Astrocyte of the hippocampus (primary cell): ENCODE results near the gene ZDHHC8.

Source experiments
- DNase-seq: peaks from one replicate; pipeline ENCODE4 v3.0.0; 2011; ENCODE audit warnings: low read depth, low spot score

Gene ZDHHC8

DNA sequence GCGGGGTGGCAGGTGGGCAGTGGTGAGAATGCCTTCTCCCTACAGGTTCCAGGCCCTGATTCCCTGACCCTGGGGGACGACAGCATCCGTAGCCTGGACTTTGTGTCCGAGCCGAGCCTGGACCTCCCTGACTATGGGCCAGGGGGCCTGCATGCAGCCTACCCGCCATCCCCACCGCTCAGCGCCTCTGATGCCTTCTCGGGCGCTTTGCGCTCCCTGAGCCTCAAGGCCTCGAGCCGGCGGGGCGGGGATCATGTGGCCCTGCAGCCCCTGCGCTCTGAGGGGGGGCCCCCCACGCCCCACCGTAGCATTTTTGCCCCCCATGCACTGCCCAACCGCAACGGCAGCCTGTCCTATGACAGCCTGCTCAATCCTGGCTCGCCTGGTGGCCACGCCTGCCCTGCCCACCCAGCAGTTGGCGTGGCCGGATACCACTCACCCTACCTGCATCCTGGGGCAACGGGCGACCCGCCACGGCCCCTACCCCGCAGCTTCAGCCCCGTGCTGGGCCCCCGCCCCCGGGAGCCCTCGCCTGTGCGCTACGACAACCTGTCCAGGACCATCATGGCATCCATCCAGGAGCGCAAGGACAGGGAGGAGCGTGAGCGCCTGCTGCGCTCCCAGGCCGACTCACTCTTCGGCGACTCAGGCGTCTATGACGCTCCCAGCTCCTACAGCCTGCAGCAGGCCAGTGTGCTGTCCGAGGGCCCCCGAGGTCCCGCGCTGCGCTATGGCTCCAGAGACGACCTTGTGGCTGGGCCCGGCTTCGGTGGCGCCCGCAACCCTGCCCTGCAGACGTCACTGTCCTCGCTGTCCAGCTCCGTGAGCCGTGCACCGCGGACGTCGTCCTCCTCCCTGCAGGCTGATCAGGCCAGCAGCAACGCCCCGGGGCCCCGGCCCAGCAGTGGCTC, 11.4 kb downstream of the ZDHHC8 start:
- no peak for DNase-seq

DNA sequence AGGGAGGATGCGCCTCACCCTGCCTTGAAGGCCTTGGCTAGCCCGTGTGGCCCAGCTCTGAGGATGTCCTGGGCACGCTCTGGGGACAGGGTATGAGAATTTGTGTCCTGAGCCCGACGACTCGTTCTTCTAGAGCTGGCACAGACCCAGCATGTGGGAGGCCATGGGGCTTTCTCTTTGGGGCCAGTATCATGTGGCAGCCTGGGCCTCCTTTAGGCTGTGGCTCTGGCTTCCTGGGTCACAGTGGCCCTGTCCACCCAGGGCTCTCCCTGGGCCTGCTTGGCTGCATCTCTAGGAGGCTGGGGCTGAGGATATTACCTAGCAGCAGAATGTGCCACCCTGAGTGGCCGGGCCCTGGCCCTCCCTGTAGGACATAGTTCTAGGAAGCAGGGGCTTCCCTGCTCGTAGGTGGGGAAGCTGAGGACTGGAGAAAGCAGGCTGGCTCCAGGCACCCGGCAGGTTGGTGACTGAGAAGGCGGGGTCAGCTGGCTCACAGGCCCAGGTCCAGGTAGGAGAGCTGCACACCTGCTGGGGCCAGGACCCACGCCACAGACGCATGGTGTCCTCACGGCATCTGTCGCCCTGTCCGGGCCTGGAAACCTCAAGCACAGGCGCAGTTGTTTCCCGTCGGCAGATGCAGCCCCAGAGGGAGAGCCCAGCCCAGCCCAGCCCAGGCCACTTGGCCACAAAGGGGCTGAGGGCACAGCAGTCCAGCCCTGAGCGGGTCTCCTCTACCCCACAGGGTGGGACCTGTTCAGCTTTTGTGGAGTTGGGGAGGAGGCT, 12.5 kb downstream of the ZDHHC8 start:
- no peak for DNase-seq

DNA sequence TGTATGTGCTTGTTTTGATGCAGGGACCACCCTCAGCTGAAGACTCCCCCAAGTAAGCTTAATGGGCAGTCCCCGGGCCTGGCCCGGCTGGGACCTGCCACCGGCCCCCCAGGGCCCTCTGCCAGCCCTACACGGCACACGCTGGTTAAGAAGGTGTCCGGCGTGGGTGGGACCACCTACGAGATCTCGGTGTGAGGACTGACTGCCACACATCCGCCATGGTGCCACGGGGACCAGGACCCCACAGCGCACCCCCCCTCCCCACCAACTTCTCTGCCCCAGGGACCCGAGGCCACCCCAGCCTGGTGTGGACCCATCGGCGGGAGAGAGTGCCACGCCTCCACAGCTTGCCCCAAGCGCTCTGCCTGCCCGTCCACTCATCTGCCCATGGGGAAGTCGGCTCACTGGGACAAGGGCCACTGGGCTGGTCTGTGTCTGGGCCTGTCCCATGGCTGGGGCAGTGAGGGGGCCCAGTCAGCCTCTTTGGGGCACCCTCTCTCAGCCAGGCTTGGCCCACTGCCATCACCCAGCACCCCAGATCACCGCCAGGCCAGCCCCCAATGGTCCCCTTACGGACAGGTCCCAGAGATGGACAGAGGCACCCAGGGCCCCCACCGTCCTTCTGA, 13.7 kb downstream of the ZDHHC8 start:
- DNase-seq, result no peak

DNA sequence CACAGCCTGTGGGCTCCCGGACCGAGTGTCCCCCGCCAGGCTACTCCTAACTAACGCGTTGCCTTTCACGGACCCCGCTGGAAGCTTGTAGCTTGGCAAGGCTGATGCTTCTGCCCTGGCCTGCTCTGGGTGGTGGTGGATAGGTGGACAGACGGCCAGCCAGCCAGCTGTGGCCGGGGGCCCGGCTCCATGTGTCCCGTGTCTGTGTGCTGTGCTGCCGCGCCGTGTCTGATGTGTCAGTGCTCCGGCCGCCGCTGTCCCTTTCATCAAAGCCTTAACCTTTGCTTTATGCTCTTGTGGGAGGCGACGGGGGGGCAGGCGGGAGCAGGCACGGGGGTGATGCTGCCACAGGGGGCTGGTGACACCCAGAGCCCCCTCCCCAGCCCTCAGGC, 14.2 kb downstream of the ZDHHC8 start:
- no peak for DNase-seq

DNA sequence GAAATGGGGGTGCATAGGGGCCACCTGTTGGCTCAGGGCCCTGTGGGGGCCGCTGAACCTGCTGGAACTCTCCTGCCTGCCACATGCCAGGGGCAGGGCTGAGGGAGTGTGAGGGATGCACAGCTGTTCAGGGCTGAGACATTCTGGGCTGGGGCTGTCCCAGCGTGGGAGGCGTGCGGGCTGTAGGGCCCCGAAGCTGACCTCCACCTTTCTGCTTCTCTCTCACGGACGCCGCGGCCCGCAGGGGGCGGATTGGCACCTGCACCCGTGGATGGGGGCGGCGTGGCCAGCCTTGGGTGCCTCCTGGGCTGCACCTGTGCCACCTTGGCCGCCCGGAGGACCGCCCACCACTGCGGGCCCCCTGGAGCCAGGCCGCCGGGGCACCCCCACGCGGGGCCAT, 15.2 kb downstream of the ZDHHC8 start:
- DNase-seq, result no peak

DNA sequence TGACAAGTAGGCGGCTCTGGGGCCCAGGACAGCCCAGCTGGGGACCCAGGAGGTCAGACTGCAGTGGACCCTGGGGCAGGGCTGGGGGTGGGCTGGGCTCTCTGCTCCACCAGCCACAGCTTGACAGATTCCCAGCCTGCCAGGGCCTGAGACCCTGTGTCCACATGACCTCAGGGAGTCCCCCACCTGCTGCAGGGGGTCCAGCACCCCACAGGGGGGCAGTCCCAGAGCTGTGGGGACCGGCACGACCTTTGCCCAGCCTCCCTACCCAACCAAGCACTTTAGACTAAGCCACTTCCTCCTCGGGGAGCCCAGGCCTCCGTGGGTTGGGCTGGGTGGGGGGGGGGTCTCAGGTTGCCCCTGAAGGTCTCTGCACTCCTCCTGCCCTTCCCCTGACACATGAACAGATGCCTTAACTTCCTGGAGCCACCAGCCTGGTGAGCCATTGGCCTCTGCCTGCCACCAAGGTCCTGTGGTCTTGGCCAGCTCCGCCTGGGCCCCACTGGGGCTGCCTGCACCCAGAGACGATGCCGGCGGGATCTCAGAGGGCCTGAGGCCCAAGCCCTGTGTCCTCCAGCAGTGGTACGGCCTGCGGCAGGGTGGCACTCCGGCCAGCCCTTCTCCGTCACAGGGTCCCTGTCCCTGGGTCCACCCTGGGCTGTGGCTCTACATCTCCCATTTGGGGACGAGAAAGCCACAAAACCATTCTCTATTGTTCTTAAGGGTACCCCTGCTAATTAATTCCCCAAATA, 15.8 kb downstream of the ZDHHC8 start:
- DNase-seq, result no peak

DNA sequence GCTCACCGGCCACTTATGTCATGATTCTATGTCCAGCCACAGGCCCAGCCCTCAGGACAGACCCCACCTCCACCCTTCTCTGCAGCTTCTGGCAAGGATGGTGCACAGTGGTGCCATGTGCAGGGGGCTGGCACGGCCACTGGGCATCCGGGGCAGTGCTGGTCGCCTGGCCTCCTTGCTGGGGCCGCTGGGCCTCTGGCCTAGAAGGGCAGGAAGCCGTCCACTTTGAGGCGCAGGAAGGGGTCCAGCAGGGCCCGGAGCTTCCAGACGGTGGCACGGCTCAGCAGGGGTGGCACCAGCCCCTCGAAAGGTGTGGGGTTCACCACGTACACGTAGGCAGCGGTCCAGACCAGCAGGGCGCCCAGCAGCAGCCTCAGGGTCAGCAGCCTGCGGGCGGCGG, 16.8 kb downstream of the ZDHHC8 start:
- no peak for DNase-seq

DNA sequence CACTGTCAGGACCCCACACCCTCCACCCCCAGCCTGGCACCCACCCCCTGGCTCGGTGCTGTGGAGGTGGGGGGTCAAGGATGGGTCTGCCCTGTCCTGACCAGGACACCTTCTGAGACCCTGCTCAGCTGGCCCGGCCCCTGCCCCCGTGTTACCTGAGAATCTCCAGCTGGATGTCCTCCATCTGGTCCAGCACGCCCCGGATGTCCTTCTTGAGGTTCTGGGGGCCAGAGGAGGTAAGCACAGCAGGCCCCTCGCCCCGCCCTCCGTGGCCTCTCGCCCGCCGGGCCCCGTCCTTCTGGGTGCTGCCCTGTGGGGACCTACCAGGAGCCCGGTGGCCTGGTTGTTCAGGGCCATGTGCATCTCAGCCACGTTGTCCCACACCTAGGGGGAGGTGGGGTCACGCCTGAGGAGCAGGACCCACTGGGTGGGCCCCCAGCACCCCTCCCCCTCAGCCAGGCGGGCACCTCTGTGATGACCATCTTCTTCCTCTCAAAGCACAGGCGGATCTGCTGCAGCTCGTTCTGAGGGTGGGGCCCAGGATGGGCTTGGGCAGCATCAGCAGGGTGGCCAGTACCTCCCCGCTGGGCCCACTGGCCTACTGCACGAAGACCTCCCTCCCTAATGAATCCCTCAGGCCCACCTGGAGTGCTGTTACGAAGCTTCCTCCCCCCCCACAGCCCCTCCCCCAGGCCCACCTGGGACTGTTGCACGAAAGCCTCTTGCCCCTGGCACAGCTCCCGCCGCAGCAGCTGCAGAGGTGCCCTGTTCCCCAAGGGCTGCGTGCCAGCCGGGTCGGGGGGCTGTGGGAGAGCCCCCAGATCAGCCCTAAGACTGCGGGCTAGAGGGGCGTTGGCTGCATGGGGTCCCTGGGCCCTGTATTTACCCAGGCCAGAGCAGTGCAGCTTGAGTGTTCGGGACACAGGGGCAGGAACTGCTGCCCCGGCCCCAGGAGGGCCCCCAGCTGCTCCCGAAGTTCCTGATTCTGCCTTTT, 17.9 kb downstream of the ZDHHC8 start:
- no peak for DNase-seq

DNA sequence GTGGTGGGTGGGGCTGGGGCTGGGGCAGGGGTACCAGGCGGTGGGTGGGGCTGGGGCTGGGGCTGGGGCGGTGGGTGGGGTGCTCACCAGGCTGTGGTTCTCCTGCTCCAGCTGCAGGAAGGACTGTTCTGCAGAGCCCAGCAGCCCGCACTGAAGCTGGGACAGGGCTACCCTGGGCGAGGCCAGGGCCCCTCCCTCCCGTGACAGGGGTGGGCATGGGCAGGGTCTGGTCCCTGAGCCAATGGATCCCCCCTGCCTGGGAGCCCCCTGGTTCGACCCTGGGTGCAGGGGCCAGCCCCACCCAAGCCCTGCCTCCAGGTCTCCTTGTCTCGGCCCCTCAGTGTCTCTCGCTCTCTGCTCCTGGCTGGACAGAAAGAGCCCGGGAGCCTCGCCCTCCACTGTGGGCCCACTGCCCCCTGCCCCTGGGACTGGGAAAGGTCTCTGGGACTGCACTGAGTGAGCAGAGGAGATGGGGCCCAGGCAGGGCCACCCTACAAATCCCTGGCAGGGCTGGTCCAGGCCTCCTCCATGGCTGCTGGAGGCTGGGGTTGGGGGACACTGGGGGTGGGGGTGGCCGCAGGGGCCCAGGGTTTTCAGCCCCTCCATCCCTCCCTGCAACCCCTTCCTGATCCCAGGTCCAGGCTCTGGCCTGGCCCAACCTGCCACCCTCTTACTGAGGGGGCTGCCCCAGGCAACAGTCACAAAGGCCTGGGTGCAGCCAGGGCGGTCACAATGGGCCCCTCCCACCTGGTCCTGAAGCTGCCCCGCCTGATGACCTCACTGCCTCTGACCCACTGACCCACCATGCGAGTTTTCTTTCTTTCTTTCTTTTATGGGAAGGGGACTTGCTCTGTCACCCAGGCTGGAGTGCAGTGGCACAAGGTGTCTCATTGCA, 19.0 kb downstream of the ZDHHC8 start, which contains the start of gene CCDC188:
CCDC188 (minus strand) TSS at position 675 of the 895 bp plus-strand sequence; CDS start at position 606, 69 bp downstream.
- no peak for DNase-seq

DNA sequence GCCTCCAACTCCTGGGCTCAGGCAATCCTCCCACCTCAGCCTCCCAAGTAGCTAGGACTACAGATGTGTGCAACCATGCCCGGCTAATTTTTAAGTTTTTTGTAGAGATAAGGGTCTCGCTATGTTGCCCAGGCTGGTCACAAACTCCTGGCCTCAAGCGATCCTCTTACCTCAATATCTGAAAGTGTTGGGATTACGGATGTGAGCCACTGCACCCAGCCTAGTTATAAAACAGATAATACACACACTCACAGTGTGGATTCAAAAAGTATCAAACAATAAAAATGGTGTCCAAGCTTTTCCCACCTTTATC, 19.6 kb downstream of the ZDHHC8 start:
- DNase-seq, result no peak

DNA sequence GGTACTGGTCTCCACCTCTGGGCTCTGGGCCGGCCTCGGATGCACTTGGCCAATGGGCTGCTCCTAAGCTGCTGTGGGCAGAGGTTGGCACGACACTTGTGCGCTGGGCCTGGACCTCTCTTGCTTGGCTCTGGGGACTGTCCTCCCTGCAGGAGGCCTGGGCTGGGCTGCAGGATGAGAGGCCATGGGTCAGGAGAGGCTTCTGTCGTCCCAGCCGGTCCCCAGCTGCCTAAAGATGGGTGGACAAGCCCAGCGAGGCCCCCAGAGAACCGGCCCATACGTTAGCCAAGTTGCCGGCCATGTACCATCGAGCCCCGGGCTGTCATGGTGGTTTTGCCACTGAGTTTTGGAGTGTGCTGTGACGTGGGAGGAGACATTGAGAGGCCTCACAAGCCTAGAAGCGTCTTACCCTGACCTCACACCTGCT, 20.9 kb downstream of the ZDHHC8 start:
- DNase-seq, result no peak

DNA sequence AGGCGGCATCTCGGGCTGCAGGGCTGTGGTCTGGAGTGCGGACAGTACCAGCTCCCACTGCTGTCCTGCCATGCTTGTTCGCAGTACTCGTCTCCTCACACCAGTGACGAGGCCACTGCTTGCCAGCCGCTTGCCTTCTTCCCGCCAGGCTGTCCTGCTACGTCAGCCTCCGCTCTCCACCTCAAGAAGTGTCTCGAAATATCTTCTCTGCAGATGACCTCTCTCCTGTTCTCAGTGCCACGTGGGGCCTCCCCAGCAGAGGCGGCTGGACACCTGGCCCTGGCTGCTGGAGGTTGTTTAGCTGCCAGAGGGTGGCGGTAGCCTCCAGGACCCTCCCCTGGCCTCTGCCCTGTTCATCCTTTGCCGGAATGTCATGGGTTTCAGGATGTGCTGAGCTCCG, 22.3 kb downstream of the ZDHHC8 start:
- DNase-seq, result no peak

DNA sequence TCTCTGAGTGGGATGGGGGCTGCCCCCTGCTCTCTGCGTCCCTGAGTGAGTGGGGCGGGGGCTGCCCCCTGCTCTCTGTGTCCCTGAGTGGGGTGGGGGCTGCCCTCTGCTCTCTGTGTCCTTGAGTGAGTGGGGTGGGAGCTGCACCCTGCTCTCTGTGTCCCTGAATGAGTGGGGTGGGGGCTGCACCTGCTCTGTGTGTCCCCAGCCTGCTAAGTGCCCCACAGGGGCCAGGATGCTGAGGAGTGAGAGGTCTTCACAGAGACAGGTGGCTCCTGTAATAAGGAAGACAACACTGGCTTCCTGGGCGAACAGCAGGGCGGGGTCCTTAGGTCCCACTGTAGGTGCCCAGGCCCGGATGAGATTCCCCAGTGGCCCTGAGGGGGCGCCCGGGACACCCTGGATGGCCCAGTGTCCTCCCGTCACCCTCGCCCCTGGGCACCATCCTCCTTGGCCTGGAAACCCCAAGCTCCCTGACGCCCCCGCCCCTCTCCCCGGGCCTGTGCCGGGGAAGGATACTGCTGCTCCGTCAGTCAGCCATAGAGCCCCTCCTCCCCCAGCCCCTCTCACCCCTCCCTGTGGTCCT, 23.1 kb downstream of the ZDHHC8 start:
- no peak for DNase-seq

DNA sequence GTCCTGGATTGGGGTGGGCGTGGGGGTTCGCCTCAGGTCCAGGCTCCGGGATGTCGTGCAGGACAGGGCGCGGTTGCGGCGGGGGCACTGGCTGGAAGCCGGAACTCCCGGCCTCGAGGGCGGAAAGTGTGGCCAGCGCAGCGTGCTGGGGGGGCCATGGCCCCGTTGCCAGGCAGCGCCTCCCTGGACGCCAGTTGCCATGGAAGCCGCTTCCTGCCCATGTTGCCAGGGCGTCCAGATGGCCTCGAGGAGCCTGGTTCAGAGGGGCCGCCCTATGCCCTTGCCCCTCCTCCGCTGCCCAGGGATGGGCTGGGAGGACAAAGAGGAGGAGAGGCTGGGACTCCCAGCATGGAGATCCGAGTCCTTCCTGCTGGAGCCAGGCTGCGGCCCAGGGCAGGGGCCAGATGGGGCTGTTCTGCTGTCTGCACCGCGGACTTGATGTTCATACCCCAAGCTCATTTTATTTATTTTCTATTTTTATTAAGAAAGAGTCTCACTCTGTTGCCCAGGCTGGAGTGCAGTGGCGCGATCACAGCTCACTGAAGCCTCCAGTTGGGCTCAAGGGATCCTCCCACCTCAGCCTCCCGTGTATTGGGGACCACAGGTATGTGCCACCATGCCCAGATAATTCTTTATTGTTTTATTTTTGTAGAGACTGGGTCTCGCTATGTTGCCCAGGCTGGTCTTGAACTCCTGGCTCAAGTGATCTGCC, 23.9 kb downstream of the ZDHHC8 start:
- peak; percentile 77 for DNase-seq

DNA sequence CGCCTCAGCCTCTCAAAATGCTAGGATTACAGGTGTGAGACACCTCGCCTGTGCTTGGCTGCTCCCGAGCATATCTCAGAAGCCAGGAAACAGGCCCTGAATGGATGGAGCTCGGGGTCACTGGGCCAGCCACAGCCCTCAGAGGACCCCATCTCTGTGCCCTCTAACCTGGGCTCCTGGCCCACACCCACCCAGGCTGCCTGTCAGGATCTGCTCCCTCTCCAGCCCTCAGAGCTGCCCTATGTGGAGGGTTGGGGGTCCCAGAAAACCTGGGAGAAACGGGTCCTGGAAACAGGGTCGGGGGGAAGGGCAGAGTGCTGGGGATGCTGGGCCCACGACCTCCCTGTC, 24.4 kb downstream of the ZDHHC8 start:
- DNase-seq, result no peak

DNA sequence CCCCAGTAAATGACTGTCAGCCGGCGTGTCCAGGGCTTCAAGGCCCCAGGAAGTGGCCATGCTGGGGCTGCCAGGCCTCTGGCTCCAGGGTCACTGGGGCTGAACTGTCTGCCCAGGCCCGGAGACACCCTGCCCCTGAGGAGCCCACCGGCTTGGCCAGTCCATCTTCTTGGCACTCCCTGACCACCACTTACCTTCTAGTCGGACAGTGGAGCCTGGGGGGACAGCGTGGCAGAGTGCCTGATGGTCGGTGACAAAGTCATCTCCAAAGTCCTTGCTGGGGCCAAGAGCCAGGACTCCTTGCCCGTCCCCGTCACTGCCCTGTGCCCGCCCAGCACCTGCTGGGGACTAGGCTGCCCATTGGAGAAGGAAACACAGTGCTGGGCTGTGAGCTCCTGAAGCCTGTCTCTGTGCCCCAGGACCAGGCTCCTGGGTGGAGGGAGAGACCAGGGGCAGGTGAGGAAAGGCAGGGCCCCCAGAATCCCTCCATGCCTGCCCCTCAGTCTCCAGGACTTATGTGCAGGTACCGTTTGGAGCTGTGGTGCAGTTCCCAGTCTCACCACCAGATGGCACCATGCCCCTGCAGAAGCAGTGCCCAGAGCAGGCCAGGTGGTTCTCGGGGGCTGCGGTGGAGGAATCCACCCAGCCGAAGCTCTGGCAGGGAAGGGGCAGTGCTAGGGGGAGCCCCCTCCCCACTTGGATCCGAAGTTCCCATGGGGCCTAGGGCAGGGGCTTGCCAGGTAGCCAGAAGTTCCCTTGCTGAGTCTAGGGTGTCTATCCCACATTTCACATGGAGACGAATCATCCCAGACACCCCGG, 25.2 kb downstream of the ZDHHC8 start:
- peak; percentile 86 for DNase-seq

DNA sequence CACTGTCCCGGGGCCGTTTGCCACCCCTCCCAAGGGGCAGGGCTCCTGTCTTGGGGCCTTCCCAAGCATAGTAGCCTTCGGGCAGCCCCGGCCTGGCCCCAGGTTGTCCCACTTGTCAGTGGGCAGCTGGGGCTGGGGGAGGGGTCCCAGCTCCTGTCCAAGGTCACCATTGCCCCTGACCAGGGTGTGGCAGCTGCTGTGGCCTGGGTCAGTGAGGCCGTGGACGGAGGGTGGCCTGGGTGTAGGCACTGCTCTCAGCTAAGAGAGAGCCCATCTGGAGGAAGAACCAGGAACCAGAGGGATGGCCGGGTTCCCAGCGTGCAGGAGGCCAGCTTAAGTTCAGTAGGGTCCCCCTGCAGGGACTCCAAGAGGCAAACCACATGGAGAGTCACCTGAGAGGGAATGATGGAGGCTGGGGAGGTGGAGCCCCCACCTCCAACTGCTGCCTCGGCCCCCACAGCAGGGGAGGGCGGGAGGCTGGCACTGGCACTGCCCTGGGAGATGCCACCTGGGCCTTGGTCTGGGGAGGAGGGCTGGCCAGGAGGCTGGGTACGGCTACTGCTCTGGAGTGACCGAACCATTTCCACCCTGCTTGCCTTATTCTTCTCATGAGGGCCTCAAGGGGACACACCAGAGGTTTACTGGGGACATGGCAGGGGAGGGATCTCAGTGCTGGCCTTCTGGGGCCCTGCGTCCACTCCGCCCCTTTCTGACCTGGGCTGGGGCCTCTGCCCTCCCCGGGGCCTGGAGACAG, 26.0 kb downstream of the ZDHHC8 start:
- no peak for DNase-seq
